K562 (cell line): ENCODE results near the gene SMPDL3B. TPM values are rescaled to one million over a fixed set of nuclear protein-coding genes. Genes with fewer than 3 reads are reported as not detected.
A peak's percentile ranks its signal among the peaks of the same experiment; 100 is the strongest.

Experiments
- ATAC-seq: fragments of 200-7000 bp; cut with Tn5 transposase; 3 replicates; pipeline ENCODE4 v1.9.1; 2020; ENCODE audit warnings: moderate library complexity
- BruUV-seq: library from RNA; stranded (reverse); fragments of 400-500 nt; replicated peaks from 2 replicates; lab custom pipeline; 2021; lab: Mats Ljungman, UMichigan
- CTCF ChIA-PET: fragments of 300-600 bp; formaldehyde crosslinking; extraction: SDS; loops from one replicate; lab custom pipeline; 2021; ENCODE audit warnings: low intra/inter-chr PET ratio; lab: Yijun Ruan, JAX
- POLR2A ChIA-PET: fragments of 300-600, 350-650 bp; sonication (Branson Sonifier 250); formaldehyde crosslinking; extraction: SDS; loops from one replicate; lab custom pipeline; 2021; ENCODE audit warnings: antibody characterized with exemption, inconsistent platforms; lab: Yijun Ruan, JAX
- DNase-seq, 4 experiments: peaks; one replicate each; pipeline versions ENCODE4 v3.0.0 to v3.0.0-alpha.2; 2011 to 2018; ENCODE audit warnings: low spot score in 3 of 4, mixed read lengths in 3 of 4; ENCODE audit errors: extremely low read depth in 1 of 4
- FAIRE-seq: peaks from 2 replicates; lab custom pipeline; 2011; peaks lifted over from hg19 to GRCh38; lab: Jason Lieb, UNC
- H2AFZ ChIP-seq: 2 replicates; pipeline ENCODE4 v1.6.0; 2011; ENCODE audit warnings: low read depth, low read length, control low read depth, inconsistent platforms
- H3K27ac ChIP-seq: fragments of 200-600 bp; 3 replicates; pipeline ENCODE4 v1.8.0; 2011; ENCODE audit warnings: low read depth, mild to moderate bottlenecking, control low read depth, inconsistent platforms, low read length, moderate library complexity, mixed read lengths; ENCODE audit errors: extremely low read depth
- H3K27me3 ChIP-seq, 2 experiments: fragments of 300-600 bp in 1 of 2; 2 replicates in 1 of 2; 3 replicates in 1 of 2; pipeline versions ENCODE4 v1.6.0 to v1.8.0; 2011; ENCODE audit warnings: inconsistent platforms in 2 of 2, low read length in 2 of 2, mild to moderate bottlenecking in 1 of 2, mixed read lengths in 1 of 2, moderate library complexity in 1 of 2; ENCODE audit not compliant: control insufficient read depth in 2 of 2, insufficient read depth in 2 of 2
- H3K36me3 ChIP-seq: fragments of 300-600 bp; 3 replicates; pipeline ENCODE4 v1.8.0; 2011; ENCODE audit warnings: mild to moderate bottlenecking, low read length, inconsistent platforms; ENCODE audit not compliant: control insufficient read depth, insufficient read depth
- H3K4me1 ChIP-seq, 2 experiments: fragments of 200-600 bp in 1 of 2; replicated peaks in 1 of 2; 2 replicates in 1 of 2; 3 replicates in 1 of 2; pipeline versions ENCODE4 v1.5.1 to v1.8.0; 2011; ENCODE audit warnings: inconsistent platforms in 2 of 2, low read length in 2 of 2, mild to moderate bottlenecking in 1 of 2, mixed read lengths in 1 of 2, moderate library complexity in 1 of 2; ENCODE audit not compliant: control insufficient read depth in 2 of 2, insufficient read depth in 2 of 2
- H3K4me2 ChIP-seq: 2 replicates; pipeline ENCODE4 v1.6.1; 2011; ENCODE audit warnings: low read length, control low read depth, inconsistent platforms, mixed read lengths; ENCODE audit not compliant: insufficient read depth
- H3K4me3 ChIP-seq: fragments of 200-600 bp; sonication (generic), shearing (Covaris generic); 2 replicates; pipeline ENCODE4 v1.5.1; 2016; ENCODE audit warnings: control low read depth, inconsistent platforms
- H3K79me2 ChIP-seq: fragments of 200-600 bp; 3 replicates; pipeline ENCODE4 v1.8.0; 2011; ENCODE audit warnings: low read length, inconsistent platforms; ENCODE audit not compliant: control insufficient read depth, insufficient read depth
- H3K9ac ChIP-seq, 2 experiments: 2 replicates each; pipeline versions ENCODE4 v1.6.0 to v1.6.1; 2011; ENCODE audit warnings: low read depth in 2 of 2, low read length in 2 of 2, control low read depth in 1 of 2, inconsistent platforms in 1 of 2, mild to moderate bottlenecking in 1 of 2, mixed read lengths in 1 of 2; ENCODE audit not compliant: insufficient read depth in 1 of 2
- H3K9me1 ChIP-seq: one replicate; pipeline ENCODE4 v1.6.0; 2011; ENCODE audit warnings: inconsistent platforms, mild to moderate bottlenecking, low read length, moderate library complexity; ENCODE audit not compliant: control insufficient read depth, insufficient read depth
- H3K9me3 ChIP-seq: replicated peaks from 2 replicates; pipeline ENCODE4 v1.5.1; 2011; ENCODE audit warnings: low read depth, low read length, inconsistent platforms; ENCODE audit not compliant: control insufficient read depth, insufficient read depth
- H4K20me1 ChIP-seq: replicated peaks from 2 replicates; pipeline ENCODE4 v1.6.1; 2011; ENCODE audit warnings: low read length, inconsistent platforms, mixed read lengths; ENCODE audit not compliant: control insufficient read depth, insufficient read depth
- ADNP ChIP-seq: fragments of 200-800 bp; sonication (Bioruptor generic); IDR thresholded peaks from 2 replicates; pipeline ENCODE4 v1.6.1; 2016; ENCODE audit warnings: missing genetic modification characterization, missing compliant biosample characterization
- BCOR ChIP-seq: fragments of 450-650 bp; IDR thresholded peaks from 2 replicates; pipeline ENCODE4 v1.6.1; 2016
- CHD4 ChIP-seq: fragments of 200-600 bp; sonication (generic); IDR thresholded peaks from 3 replicates; pipeline ENCODE4 v1.6.1; 2012; ENCODE audit warnings: low read depth, mild to moderate bottlenecking, mixed read lengths, low read length, inconsistent platforms; ENCODE audit not compliant: insufficient read depth, insufficient replicate concordance, poor library complexity, severe bottlenecking
- ESRRA ChIP-seq: fragments of 450-650 bp; IDR thresholded peaks from 2 replicates; pipeline ENCODE4 v1.6.1; 2014; ENCODE audit warnings: low read depth, mild to moderate bottlenecking, moderate library complexity, borderline replicate concordance
- HDAC2 ChIP-seq: fragments of 450-650 bp; IDR thresholded peaks from 2 replicates; pipeline ENCODE4 v1.6.1; 2016; ENCODE audit warnings: mild to moderate bottlenecking
- HDAC3 ChIP-seq: fragments of 450-650 bp; IDR thresholded peaks from 2 replicates; pipeline ENCODE4 v1.6.1; 2018; ENCODE audit warnings: borderline replicate concordance, mild to moderate bottlenecking, moderate library complexity; ENCODE audit not compliant: partially characterized antibody
- HDGF ChIP-seq: fragments of 450-650 bp; IDR thresholded peaks from 2 replicates; pipeline ENCODE4 v1.6.1; 2016
- KDM1A ChIP-seq, 2 experiments: fragments of 450-650 bp; IDR thresholded peaks; 2 replicates each; pipeline ENCODE4 v1.6.1; 2016; ENCODE audit warnings: mild to moderate bottlenecking in 2 of 2
- RBM25 ChIP-seq: fragments of 200-400 bp; formaldehyde crosslinking; IDR thresholded peaks from 2 replicates; pipeline ENCODE4 v1.6.1; 2018; ENCODE audit warnings: low read length, low read depth, moderate library complexity; ENCODE audit not compliant: severe bottlenecking
- SMARCA5 ChIP-seq: fragments of 450-650 bp; IDR thresholded peaks from 2 replicates; pipeline ENCODE4 v1.6.1; 2016
- SP1 ChIP-seq: sonication (generic); formaldehyde crosslinking; IDR thresholded peaks from 2 replicates; pipeline ENCODE4 v1.8.1; 2022; ENCODE audit warnings: mild to moderate bottlenecking, missing genetic modification reagents
- ZNF785 ChIP-seq: fragments of 250-450 bp; sonication (Bioruptor Pico); IDR thresholded peaks from 2 replicates; pipeline ENCODE4 v1.4.0; 2020; ENCODE audit warnings: mild to moderate bottlenecking
- WGBS: fragments of 100-300 bp; shearing (Covaris generic); methylation state at CpG from one replicate; pipeline ENCODE4 v1.1.6; 2016; ENCODE audit warnings: low coverage, mixed read lengths; ENCODE audit not compliant: insufficient coverage; ENCODE audit errors: missing lambda C conversion rate; 5-methylcytosine and 5-hydroxymethylcytosine counted together
- in situ Hi-C: fragments of 300-500 bp; cut with MboI; formaldehyde crosslinking; loops from 4 replicates; pipeline ENCODE4 v1.15.0; 2018; ENCODE audit warnings: inconsistent platforms, mixed read lengths
- intact Hi-C: fragments of 100-400 bp; cut with micrococcal nuclease; formaldehyde crosslinking; loops from 2 replicates; pipeline ENCODE4 v1.14.2; 2022
- polyA plus RNA-seq, 8 experiments: library from polyadenylated mRNA; depleted of rRNA in 4 of 8; stranded (reverse) in 5 of 8; unstranded in 3 of 8; fragments of >200 nt; fragmentation: Nextera tagmentation in 2 of 8; fragmentation: Illumina TruSeq in 1 of 8; extraction: Ambion mirVana in 2 of 8; extraction: Trizol in 1 of 8; gene quantifications; 2 replicates each; pipeline versions ENCODE4 v1.2.1 to v1.2.3, GENCODE V29; 2011 to 2014; ENCODE audit warnings: inconsistent platforms in 1 of 8, missing spikeins in 1 of 8
- total RNA-seq, 7 experiments: library from RNA; depleted of rRNA in 6 of 7; stranded (reverse); fragments of >200 nt in 6 of 7; fragmentation: Illumina TruSeq in 2 of 7; extraction: Trizol in 2 of 7; gene quantifications; 2 replicates each; pipeline versions ENCODE4 v1.2.1 to v1.2.3, GENCODE V29; 2011 to 2021; ENCODE audit warnings: low replicate concordance in 1 of 7

Gene SMPDL3B
- total and polyA plus RNA-seq, 9 of the 15 experiments (the other 6 are each of a cell fraction or from before 2014, with no cell fraction given) = 0.07 to 1.2 (median 0.73) TPM

DNA sequence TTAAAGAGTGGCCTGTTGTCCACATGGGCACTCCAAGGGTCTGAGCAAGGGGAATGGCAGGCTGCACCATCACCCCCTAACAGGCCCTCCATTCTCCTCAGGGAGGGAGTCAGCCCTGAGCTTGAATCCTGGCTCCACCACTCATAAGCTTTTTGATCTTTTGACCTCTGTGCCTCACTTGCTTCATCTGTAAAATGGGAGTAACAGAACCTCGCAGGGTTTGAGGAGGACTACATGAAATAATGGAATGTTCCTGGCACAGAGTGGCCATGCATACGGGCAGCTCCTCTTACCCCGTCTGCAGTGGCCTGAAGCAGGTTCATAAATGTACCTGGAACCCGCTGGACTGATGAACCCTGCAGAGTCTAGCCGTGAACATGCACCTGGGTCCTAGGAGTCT, 22.9 kb downstream of the SMPDL3B start:
- Histone ChIP-seq H3K27me3 (peaks cover 2 to 13% of the 10 kb centered on the region in 2 experiments; a peak in 2 of 5 replicates), H3K36me3 (no peaks in the 10 kb centered on the region), H3K9ac (no peak overlapping the region), H3K4me3 (no peak overlapping the region)
- ChIA-PET CTCF (no interaction called here), POLR2A (interaction anchor here (0.5 to 1.7 kb wide), 5 partner anchors 9 to 1021 kb away, joined by 3 to 5 read pairs (median 4); no protein-coding TSS in a partner anchor)
- BruUV-seq = no TSS peak
- in situ Hi-C loops = no loop called here
- TF ChIP-seq HDAC2 (peak; percentile 34; the same call in 1 of the 2 replicates), HDGF (no peak), ADNP (tag) (peak; percentile 87), RBM25 (peak; percentile 89), SP1 (CRISPR knock-in tag) (no peak), ESRRA (peak; percentile 99), SMARCA5 (peak; percentile 68; the same call in 1 of the 2 replicates), BCOR (peak; percentile 91), KDM1A (IDR thresholded peaks at IDR 0.05) (peak; percentile 43 to 63; a peak in 3 of 4 replicates), CHD4 (peak; percentile 83), HDAC3 (no peak), ZNF785 (no peak)
- TF ChIP-seq, all 486 proteins: peak for 8
- DNase-seq (no peak), FAIRE-seq (no peak), ATAC-seq (no peak)
- no peaks in the 10 kb centered on the region for H3K9me1 ChIP-seq
- WGBS = 58% methylated on average over 5 of the region's 5 CpGs
- peaks cover 8 to 25% of the 10 kb centered on the region in 2 experiments for H3K4me1 ChIP-seq
- H3K27ac ChIP-seq = no peak overlapping the region
- H2AFZ ChIP-seq = no peak overlapping the region
- no peaks in the 10 kb centered on the region for H3K79me2 ChIP-seq
- intact Hi-C loops = no loop called here
- no peaks in the 10 kb centered on the region for H3K9me3 ChIP-seq
- H3K4me2 ChIP-seq = no peak overlapping the region
- no peaks in the 10 kb centered on the region; the same call in 1 of the 2 replicates for H4K20me1 ChIP-seq
